RKO (cell line): Measurements from ENCODE around the gene TSTD2.
A peak's percentile ranks its signal among the peaks of the same experiment; 100 is the strongest.
"Not testable (repeated sequence)": the region's sequence is repeated elsewhere in the genome, so short reads cannot be mapped to it uniquely, and the experiment has no call there.

Experiments
- DNase-seq: peaks from one replicate; pipeline ENCODE4 v3.0.0-alpha.2; 2016; ENCODE audit warnings: low spot score

TSTD2 gene

DNA sequence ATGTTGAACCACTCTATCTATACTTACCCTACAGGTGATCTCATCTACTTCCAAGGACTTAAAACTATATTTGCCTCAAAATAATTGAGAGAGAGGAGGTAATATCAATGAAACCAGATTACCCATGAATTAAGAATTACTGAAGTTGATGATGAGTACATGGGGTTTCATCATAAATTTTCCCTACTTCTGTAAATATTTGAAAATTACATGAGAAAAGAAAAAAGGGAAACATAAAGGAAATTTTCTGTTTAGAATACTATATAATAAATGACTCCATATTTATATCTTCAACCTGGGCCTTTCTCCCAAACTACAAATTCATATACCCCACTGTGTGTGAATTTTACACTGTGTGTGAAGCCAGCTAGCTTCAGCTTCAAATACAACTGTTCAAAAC lies 2.6 kb downstream of the TSTD2 start:
- no peak for DNase-seq

GRCh38 chr9:97629156-97629555 lies 4.0 kb downstream of the TSTD2 start:
- DNase-seq: no peak

- no peak for DNase-seq
Observed at GRCh38 chr9:97628668-97629067, 4.5 kb downstream of the TSTD2 start.

- no peak for DNase-seq
Observed at GRCh38 chr9:97627624-97628023, 5.5 kb downstream of the TSTD2 start.

GRCh38 chr9:97625620-97626019 lies 7.5 kb downstream of the TSTD2 start:
- no peak for DNase-seq

DNA sequence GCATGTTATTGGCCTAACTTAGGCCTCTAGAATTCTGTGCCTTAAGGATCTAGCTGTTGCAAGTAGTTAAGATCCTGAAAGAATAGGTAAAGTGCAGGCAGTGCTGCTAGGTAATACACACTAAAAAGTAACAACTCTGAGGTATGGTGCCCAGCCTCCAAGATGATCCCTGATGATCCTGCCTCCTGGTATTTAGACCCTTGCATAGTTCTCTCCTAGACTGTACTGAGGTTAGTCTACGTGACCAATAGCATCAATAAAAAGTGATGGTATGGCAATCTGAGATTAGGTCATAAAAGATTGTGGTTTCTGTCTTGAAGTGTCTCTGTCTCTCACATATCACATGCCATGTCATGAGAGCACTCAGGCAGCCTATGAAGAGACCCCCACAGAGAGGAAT lies 9.2 kb downstream of the TSTD2 start:
- no peak for DNase-seq

- DNase-seq: not testable (repeated sequence)
Observed at GRCh38 chr9:97622483-97622882, 10.7 kb downstream of the TSTD2 start.

- DNase-seq: not testable (repeated sequence)
Observed at GRCh38 chr9:97620063-97620462, 13.1 kb downstream of the TSTD2 start.

GRCh38 chr9:97617939-97618416 lies 15.2 kb downstream of the TSTD2 start:
- no peak for DNase-seq

- DNase-seq: peak; percentile 82
Observed at GRCh38 chr9:97615439-97616072, 17.6 kb downstream of the TSTD2 start.

DNA sequence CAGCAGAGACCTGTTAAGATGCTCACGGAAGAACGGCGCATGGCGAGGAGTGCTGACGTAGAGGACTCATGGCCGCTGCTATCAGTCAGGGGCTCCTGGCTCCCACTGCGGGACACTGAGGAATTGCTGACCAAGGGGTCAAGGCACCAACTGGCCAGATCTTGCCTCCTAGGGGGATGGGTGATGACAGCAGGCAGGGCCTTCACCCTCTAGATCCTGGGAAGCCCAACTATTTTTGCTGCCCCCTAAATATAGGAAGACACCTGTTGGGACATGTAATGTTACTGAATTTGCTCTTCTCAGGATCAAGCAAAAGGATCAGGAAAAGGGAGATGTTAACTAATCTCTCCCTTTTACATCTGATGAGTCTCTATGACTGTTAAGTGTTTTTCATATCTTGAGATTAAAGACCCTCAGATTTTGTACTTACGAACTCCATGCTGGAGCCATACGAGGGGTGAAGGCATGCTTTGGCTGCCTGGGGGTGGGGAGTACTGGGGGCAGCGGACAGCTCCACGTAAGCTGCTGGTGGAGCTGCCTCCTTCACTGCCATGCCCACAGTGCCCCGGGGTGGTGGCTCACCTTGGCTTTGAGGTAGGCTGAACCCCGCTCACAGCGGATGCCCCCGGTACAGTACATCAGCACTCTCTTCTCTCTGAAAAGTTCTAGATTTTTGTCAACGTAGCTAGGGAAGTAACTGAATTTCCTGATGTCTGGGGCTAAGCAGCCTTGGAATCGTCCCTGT lies 28.1 kb downstream of the TSTD2 start:
- DNase-seq: no peak

DNA sequence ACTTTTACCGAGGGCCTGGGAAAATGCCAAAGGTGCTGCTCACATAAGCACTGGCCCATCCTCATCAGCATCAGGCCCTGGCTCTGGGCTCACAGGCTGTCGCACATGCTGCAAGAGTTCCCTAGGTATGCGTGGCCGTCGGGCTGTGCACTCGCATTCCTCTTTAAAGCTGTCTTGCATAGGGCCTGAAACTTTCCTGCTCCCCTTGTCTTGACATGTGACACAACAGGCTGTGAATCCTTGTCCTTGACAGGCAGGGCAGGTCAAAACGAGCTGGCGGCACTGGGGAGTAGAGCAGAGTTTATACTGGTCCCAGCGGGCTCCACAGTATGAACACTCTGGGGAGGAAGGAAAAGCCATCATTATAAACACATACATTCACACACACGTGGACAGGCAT lies 30.7 kb downstream of the TSTD2 start:
- DNase-seq: no peak

GRCh38 chr9:97601228-97601898 lies 31.8 kb downstream of the TSTD2 start:
- DNase-seq: no peak

DNA sequence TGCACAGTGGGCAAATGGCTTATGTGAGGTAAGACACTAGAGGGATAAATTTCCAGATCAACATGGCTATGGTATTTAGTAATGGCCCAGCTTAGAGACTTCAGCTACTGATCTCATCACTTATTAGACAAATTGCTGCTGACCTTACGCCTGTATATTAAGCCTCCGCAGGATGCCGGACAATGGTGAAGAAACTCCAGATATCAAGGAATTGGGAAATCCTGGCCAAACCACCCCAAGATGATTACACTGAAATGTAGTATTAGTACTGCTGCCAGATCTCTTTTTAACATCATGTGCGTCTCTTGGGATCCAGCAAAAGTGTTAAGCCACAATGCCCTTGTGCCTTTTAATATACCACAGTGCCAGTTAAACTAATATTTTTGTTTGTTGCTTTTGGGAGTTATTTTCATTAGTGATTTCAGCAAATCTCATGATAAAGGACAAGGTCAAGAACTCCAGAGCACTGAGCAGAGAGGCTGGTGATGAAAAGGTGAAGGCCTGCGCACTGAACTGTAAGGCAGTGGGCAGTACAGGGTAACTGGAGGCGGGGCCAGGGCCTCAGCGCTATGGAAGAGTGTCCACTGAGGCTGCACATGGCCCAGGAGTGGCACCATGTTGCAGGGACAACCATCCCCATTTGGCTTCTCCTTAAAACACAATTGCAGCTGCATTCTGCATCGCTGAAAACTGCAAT lies 32.5 kb downstream of the TSTD2 start:
- no peak for DNase-seq

GRCh38 chr9:97599314-97599846 lies 33.8 kb downstream of the TSTD2 start:
- DNase-seq: no peak

DNA sequence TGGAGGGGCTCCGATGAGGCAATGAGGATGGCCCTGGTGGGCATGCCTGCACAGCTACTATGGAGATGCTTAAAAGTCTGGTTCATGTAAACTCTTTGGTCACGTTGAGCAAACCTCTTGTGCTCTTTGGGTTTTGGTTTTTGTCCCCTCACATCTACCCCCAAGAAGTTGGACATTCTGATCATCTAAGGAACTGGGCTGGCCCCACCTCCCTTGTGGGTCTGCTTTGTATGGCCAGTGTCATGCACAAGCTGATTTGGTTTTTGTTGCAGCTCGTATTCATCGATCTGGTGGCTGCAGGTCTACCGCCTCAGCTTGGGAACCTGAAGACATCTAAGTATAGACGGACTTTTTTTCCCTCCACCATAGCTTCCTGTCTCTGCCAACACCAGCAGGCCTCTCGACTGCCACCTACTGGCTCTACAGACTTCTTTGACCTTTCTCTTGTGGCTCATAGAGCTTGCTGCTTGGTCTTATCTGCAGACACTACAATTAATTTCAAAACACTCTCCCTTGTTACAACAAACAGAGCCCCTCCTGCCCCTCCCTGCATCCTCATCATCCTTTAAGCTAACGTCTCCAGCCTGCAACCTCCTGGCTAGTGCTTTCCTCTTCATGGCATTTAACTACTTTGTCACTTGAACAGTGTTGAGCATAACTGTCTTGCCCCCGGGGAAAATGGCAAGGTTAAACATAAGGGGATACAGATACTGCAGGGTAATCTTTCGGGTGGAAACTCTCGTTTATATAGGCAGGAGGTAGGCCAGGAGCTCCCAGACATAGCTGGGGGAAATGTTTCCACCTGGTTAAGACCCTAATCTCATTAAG lies 34.5 kb downstream of the TSTD2 start:
- peak; percentile 86 for DNase-seq

GRCh38 chr9:97596906-97597305 lies 36.3 kb downstream of the TSTD2 start:
- no peak for DNase-seq

GRCh38 chr9:97594381-97594921 lies 38.7 kb downstream of the TSTD2 start:
- DNase-seq: no peak

- no peak for DNase-seq
Observed at GRCh38 chr9:97593960-97594359, 39.2 kb downstream of the TSTD2 start.

GRCh38 chr9:97592126-97592525 lies 41.0 kb downstream of the TSTD2 start:
- DNase-seq: no peak

DNA sequence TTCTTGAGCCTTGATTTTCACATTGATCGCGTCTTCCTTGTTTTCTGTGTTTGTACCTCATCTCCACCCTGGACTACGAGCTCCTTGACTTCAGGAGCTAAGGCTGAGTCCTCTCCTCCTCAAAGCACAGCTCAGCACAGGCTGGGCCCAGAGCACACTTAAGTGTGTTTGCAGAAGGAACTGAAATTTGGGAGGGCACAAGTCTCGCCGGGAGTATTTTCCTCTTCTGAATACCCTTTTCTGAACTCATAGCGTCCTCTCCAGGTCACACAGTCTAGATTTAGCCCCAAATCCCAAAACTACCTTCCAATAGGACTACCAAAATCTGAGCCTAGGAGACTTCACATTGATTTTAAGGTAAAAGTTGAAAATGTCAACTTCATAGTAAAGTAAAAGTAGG lies 41.6 kb downstream of the TSTD2 start:
- DNase-seq: no peak
